NCI-H69 (cell line): ENCODE measurements around the gene RRAD.

Experiments
- DNase-seq: peaks from one replicate; lab custom pipeline; 2025; lab: John Stamatoyannopoulos, UW

The RRAD gene

DNA sequence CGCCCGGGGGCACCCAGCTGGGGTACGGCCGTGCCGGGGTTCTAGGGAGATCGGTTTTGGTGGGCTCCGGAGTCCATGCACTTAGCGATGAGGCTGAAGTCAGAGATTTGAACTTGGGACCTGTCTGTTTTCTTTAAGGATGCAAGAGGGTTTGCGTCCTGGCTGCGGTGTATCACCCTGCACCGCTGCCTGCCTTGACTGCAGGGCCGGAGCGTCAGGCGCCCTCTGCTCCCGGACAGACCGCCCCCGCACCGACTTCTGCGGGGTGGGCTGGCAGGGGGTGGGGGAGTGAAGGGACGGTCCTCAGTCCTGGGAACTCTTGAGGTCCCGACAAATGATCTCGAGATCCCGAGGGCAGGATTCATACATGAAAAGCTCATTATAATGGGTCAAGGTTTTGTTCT is 44.3 kb downstream of the RRAD start:
- DNase-seq, result peak; percentile 28

DNA sequence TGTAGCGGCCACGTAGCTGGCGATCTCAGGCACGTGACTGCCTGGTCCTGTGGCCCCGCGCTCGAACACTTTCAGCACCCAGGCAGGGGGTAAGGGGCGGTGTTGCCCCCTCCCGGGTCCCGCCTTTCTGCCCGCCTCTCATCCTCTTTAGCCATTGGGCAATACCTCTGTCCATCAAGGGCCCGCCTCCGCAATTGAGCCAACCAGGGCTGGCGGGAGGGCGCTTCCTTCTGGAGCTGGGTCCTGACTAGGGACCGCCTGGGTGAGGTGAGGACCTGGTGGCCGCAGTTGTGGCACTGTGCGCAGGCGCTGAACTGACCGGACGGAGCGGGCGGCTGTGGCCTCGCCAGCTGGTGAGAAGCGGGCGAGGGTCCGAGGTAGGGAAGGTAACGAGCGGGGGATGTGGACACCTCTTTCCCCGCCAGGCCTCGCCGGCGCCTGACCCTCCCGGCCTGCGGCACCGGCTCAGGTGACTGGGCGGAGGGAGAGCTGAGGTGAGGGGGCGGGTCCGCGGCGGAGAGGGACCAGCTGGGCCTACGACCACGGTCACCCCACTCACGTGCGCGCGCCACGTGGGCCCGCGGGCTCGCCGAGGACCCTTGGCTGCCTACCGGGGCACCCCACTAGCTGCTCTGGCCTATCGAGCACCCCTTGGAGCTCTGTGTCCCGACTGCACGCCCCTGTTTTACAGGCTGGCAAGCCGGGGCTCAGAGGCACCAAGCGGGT is 44.9 kb downstream of the RRAD start, which contains the start of gene PDP2:
Gene PDP2, plus strand, starts transcription at position 228 of the 726 bp plus-strand sequence. CDS start 3,770 bp downstream, outside the sequence.
- DNase-seq, result peak; percentile 95

DNA sequence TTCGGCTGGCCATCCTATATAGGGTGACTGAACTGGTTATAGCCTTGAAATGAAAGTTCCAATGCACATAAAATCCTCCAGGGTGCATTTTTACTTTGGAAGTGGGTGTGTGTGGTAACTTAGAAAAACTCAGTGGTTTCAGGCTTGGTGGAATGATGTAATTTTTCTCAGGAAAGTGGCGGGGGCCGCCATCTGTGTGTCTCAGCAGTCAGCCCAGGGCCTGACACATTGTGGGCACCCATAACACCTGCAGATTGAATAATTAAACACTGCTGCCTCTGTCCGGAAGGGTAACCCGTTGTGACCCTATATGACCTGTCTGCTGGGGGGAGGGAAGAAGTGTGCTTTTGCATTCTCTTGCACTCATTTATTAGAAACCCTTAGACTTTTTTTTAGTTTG is 47.3 kb downstream of the RRAD start:
- no peak for DNase-seq

- peak; percentile 37 for DNase-seq
Measured at GRCh38 chr16:66874079-66874775, 51.1 kb downstream of the RRAD start.

- peak; percentile 32 for DNase-seq
Measured at GRCh38 chr16:66873685-66874055, 51.7 kb downstream of the RRAD start.

GRCh38 chr16:66872943-66873684 is 52.2 kb downstream of the RRAD start:
- peak; percentile 87 for DNase-seq

DNA sequence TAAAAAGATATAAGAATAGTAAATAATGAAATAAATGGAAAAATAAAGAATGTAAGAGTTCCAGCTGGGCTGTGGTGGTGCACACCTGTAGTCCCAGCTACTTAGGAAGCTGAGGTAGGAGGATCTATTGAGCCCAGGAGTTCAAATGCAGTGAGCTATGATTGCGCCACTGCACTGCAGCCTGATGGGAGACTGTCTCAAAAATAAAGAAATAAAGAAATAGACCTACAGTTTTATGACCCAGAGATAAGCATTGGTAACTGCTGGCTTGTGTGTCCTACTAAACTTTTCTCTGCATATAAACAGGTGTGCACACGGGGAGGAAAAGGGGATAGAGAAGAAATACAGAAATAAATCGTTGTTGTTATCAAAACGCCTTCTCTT is 52.8 kb downstream of the RRAD start:
- peak; percentile 17 for DNase-seq

DNA sequence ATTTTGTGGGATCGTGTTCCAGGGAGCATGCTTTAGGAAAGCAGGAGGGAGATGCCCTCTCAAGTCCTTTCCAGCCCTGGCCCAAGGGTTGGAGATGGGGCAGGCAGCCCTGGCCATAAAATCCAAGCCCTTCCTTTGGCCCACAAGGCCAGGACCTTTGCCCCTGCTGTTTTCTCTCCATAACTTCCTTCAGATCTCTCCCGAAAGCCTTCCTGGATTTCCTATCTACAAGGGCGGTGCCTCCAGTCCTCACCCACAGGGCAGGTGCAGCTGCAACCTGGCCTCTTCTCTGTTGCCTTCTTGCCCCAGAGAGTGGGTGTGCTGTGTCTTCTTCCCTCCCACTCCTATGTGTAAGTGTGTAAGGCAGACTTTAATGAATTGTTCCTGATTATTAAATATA is 53.5 kb downstream of the RRAD start:
- no peak for DNase-seq
